Thymus (tissue), 11 donors: ENCODE results near the gene ZNF155. TPM values are rescaled to one million over a fixed set of nuclear protein-coding genes. Genes with fewer than 3 reads are reported as not detected.
A peak's percentile ranks its signal among the peaks of the same experiment; 100 is the strongest.

Source experiments
- DNase-seq, 9 donors: peaks; one replicate each; pipeline ENCODE4 v3.0.0-alpha.2; 2013; ENCODE audit warnings: low spot score in 9 of 9, low read depth in 6 of 9, missing footprints in 1 of 9
- H3K27ac ChIP-seq, 2 donors: one replicate each; pipeline ENCODE4 v1.5.1; 2013; ENCODE audit warnings: control low read depth in 1 of 2, low read depth in 1 of 2, low read length in 1 of 2, mild to moderate bottlenecking in 1 of 2, moderate library complexity in 1 of 2
- H3K27me3 ChIP-seq, 2 donors: one replicate each; pipeline ENCODE4 v1.5.1; 2013; ENCODE audit warnings: low read length in 1 of 2; ENCODE audit not compliant: control insufficient read depth in 2 of 2, insufficient read depth in 1 of 2
- H3K36me3 ChIP-seq, 2 donors: one replicate each; pipeline ENCODE4 v1.5.1; 2013; ENCODE audit warnings: low read length in 1 of 2, mild to moderate bottlenecking in 1 of 2, moderate library complexity in 1 of 2; ENCODE audit not compliant: control insufficient read depth in 2 of 2, insufficient read depth in 2 of 2
- H3K4me1 ChIP-seq, 2 donors: one replicate each; pipeline ENCODE4 v1.5.1; 2013; ENCODE audit warnings: low read length in 2 of 2; ENCODE audit not compliant: control insufficient read depth in 2 of 2, insufficient read depth in 2 of 2
- H3K4me3 ChIP-seq, 2 donors: one replicate each; pipeline ENCODE4 v1.5.1; 2013; ENCODE audit warnings: low read length in 2 of 2, control low read depth in 1 of 2, mild to moderate bottlenecking in 1 of 2
- H3K9me3 ChIP-seq, 2 donors: one replicate each; pipeline ENCODE4 v1.5.1; 2013; ENCODE audit warnings: low read length in 1 of 2, mild to moderate bottlenecking in 1 of 2; ENCODE audit not compliant: control insufficient read depth in 2 of 2, insufficient read depth in 1 of 2
- WGBS: extraction: QIAGEN DNeasy Blood & Tissue Kit; methylation state at CpG from one replicate; pipeline ENCODE4 v1.1.7; 2013; 5-methylcytosine and 5-hydroxymethylcytosine counted together
- polyA plus RNA-seq: library from polyadenylated mRNA; stranded (reverse); fragments of 200-250 nt; gene quantifications from one replicate; pipeline ENCODE4 v1.2.3, GENCODE V29; 2013
- total RNA-seq: library from RNA; stranded (reverse); fragments of 120-200 nt; gene quantifications from one replicate; pipeline ENCODE4 v1.2.4, GENCODE V29; 2013
- donor health status: healthy.

Gene ZNF155
- total and polyA plus RNA-seq, 2 donors: 8.6 to 9.8 TPM

- Histone ChIP-seq H3K4me1 (peaks cover 6 to 8% of the 10 kb centered on the region in 2 donors), H3K9me3 (peaks cover 3 to 5% of the 10 kb centered on the region in 2 donors), H3K4me3 (peak within 1 kb of the TSS; percentile 70 to 77), H3K27ac (peak within 1 kb of the TSS in 1 of 2 donors; percentile 50), H3K27me3 (no peaks in the 10 kb centered on the region), H3K36me3 (peaks cover 12 to 26% of the 10 kb centered on the region in 2 donors)
- DNase-seq: peak; percentile 64 to 92 (median 81)
- whole genome bisulfite sequencing: 5% methylated on average over 37 of the region's 37 CpGs
Observed at GRCh38 chr19:44025217-44025936, 41.4 kb downstream of the ZNF155 start, which contains the start of gene ZNF222. Gene ZNF222 (plus strand): TSS chr19:44025379. CDS start chr19:44025437, 58 bp downstream.

DNA sequence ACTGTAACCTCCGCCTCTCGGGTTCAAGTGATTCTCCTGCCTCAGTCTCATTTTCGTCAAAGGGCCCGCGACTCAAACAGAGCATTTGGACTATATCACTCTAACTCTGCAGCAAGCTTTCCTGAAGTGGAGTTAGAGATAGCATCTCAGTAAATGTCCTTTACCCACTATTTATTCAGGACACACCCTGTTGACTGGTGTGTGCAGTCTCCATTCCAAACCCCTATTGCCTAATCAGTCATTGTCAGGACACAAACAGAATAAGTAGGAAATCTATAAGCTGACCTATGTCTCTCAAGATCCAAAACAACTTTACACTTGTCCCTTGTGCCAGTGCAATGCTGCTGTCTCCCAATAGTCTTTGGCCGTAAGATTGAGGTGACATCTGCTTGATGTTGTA is 42.6 kb downstream of the ZNF155 start:
- WGBS: 99% methylated on average over 6 of the region's 6 CpGs
- Histone ChIP-seq H3K36me3 (peaks cover 15 to 33% of the 10 kb centered on the region in 2 donors), H3K4me1 (peaks cover 6 to 8% of the 10 kb centered on the region in 2 donors), H3K27me3 (no peaks in the 10 kb centered on the region), H3K4me3 (no peak overlapping the region), H3K9me3 (peaks cover 7 to 12% of the 10 kb centered on the region in 2 donors), H3K27ac (no peak overlapping the region)
- no peak for DNase-seq

- DNase-seq: no peak
- no peaks in the 10 kb centered on the region for H3K4me1 ChIP-seq
- H3K9me3 ChIP-seq: peaks cover 21 to 23% of the 10 kb centered on the region in 2 donors
- no peak overlapping the region for H3K27ac ChIP-seq
- no peaks in the 10 kb centered on the region for H3K27me3 ChIP-seq
- peaks cover 23 to 39% of the 10 kb centered on the region in 2 donors for H3K36me3 ChIP-seq
- 92% methylated on average over 1 of the region's 1 CpG for WGBS
- H3K4me3 ChIP-seq: no peak overlapping the region
Observed at GRCh38 chr19:44032001-44032610, 48.1 kb downstream of the ZNF155 start.

GRCh38 chr19:44042147-44042546 is 58.2 kb downstream of the ZNF155 start:
- Histone ChIP-seq H3K4me1 (no peaks in the 10 kb centered on the region), H3K27me3 (no peaks in the 10 kb centered on the region), H3K36me3 (no peaks in the 10 kb centered on the region), H3K9me3 (no peaks in the 10 kb centered on the region), H3K27ac (no peak overlapping the region), H3K4me3 (no peak overlapping the region)
- WGBS: 91% methylated on average over 2 of the region's 2 CpGs
- no peak for DNase-seq

Other genes starting within 250 kb of the ZNF155 start
- gene SMG9, start 229.2 kb upstream of the ZNF155 start, total RNA-seq: 16.0 TPM
- gene SMG9, start 229.2 kb upstream of the ZNF155 start, polyA plus RNA-seq: 36.9 TPM
- gene KCNN4, start 203.2 kb upstream of the ZNF155 start, total RNA-seq: 8.7 TPM
- 22.9 TPM for gene KCNN4, start 203.2 kb upstream of the ZNF155 start, polyA plus RNA-seq
- 1.7 TPM for gene LYPD5, start 181.7 kb upstream of the ZNF155 start, total RNA-seq
- gene LYPD5, start 181.7 kb upstream of the ZNF155 start, polyA plus RNA-seq: 3.2 TPM
- 5.9 TPM for gene ZNF283, start 156.9 kb upstream of the ZNF155 start, total RNA-seq
- 4.6 TPM for gene ZNF283, start 156.9 kb upstream of the ZNF155 start, polyA plus RNA-seq
- gene ZNF404, start 100.2 kb upstream of the ZNF155 start, total RNA-seq: 2.1 TPM
- 26.6 TPM for gene ZNF404, start 100.2 kb upstream of the ZNF155 start, polyA plus RNA-seq
- 18.2 TPM for gene ZNF45, start 48.9 kb upstream of the ZNF155 start, total RNA-seq
- 8.6 TPM for gene ZNF45, start 48.9 kb upstream of the ZNF155 start, polyA plus RNA-seq
- gene ZNF221, start 33.0 kb upstream of the ZNF155 start, total RNA-seq: 2.4 TPM
- gene ZNF221, start 33.0 kb upstream of the ZNF155 start, polyA plus RNA-seq: 1.1 TPM
- gene ZNF230, start 18.8 kb downstream of the ZNF155 start, total RNA-seq: 4.9 TPM
- 5.5 TPM for gene ZNF230, start 18.8 kb downstream of the ZNF155 start, polyA plus RNA-seq
- 9.6 TPM for gene ZNF222, start 41.2 kb downstream of the ZNF155 start, total RNA-seq
- gene ZNF222, start 41.2 kb downstream of the ZNF155 start, polyA plus RNA-seq: 7.5 TPM
- gene ZNF223, start 67.8 kb downstream of the ZNF155 start, total RNA-seq: 5.5 TPM
- 5.0 TPM for gene ZNF223, start 67.8 kb downstream of the ZNF155 start, polyA plus RNA-seq
- gene ZNF284, start 88.0 kb downstream of the ZNF155 start, total RNA-seq: 2.4 TPM
- gene ZNF284, start 88.0 kb downstream of the ZNF155 start, polyA plus RNA-seq: 1.9 TPM
- gene ZNF224, start 110.2 kb downstream of the ZNF155 start, total RNA-seq: 18.2 TPM
- gene ZNF224, start 110.2 kb downstream of the ZNF155 start, polyA plus RNA-seq: 47.0 TPM
- 5.9 TPM for gene ZNF225, start 129.2 kb downstream of the ZNF155 start, total RNA-seq
- 3.2 TPM for gene ZNF225, start 129.2 kb downstream of the ZNF155 start, polyA plus RNA-seq
- 7.2 TPM for gene ZNF234, start 157.4 kb downstream of the ZNF155 start, total RNA-seq
- gene ZNF234, start 157.4 kb downstream of the ZNF155 start, polyA plus RNA-seq: 4.5 TPM
- gene ZNF226, start 180.9 kb downstream of the ZNF155 start, total RNA-seq: 23.9 TPM
- gene ZNF226, start 180.9 kb downstream of the ZNF155 start, polyA plus RNA-seq: 32.9 TPM
- 23.8 TPM for gene ZNF227, start 228.3 kb downstream of the ZNF155 start, total RNA-seq
- gene ZNF227, start 228.3 kb downstream of the ZNF155 start, polyA plus RNA-seq: 10.7 TPM